ENCODE measurements around the gene PDE1A.

The PDE1A gene

GRCh38 chr2:182116774-182117173 is 310.1 kb downstream of the PDE1A start:
- DNase-seq: no peak

GRCh38 chr2:182115258-182115657 is 311.6 kb downstream of the PDE1A start:
- no peak for DNase-seq

GRCh38 chr2:182113334-182113733 is 313.5 kb downstream of the PDE1A start:
- DNase-seq: no peak

GRCh38 chr2:182110347-182110746 is 316.5 kb downstream of the PDE1A start:
- DNase-seq: no peak

GRCh38 chr2:182103526-182103925 is 323.3 kb downstream of the PDE1A start:
- no peak for DNase-seq

GRCh38 chr2:182101263-182101662 is 325.6 kb downstream of the PDE1A start:
- DNase-seq: no peak

- DNase-seq: no peak
These were observed 328.2 kb downstream of the PDE1A start for GRCh38 chr2:182098648-182099047.

GRCh38 chr2:182097571-182098164 is 329.2 kb downstream of the PDE1A start:
- no peak for DNase-seq

- DNase-seq: no peak
These were observed 336.4 kb downstream of the PDE1A start for GRCh38 chr2:182090486-182090885.

Measured in effector CD8-positive, alpha-beta T cell (primary cell).